Nephron (organoid): Measurements from ENCODE around the gene DNM1.
"Not testable (repeated sequence)": the region's sequence is repeated elsewhere in the genome, so short reads cannot be mapped to it uniquely, and the experiment has no call there.

ENCODE experiments used
- H3K27ac Mint-ChIP-seq, 3 experiments: 2 replicates each; pipeline ENCODE4 v1.8.0; 2020; ENCODE audit warnings: mixed read lengths in 3 of 3, mild to moderate bottlenecking in 2 of 3, moderate library complexity in 1 of 3
- H3K27me3 Mint-ChIP-seq: 2 replicates; pipeline ENCODE4 v1.8.0; 2021; ENCODE audit warnings: low read depth, mild to moderate bottlenecking, moderate library complexity, mixed read lengths
- H3K36me3 Mint-ChIP-seq: 2 replicates; pipeline ENCODE4 v1.8.0; 2020; ENCODE audit warnings: low read depth, mixed read lengths
- H3K4me1 Mint-ChIP-seq: 2 replicates; pipeline ENCODE4 v1.8.0; 2020; ENCODE audit warnings: mixed read lengths
- H3K4me3 Mint-ChIP-seq, 3 experiments: 2 replicates each; pipeline ENCODE4 v1.8.0; 2020; ENCODE audit warnings: mild to moderate bottlenecking in 3 of 3, mixed read lengths in 3 of 3, moderate library complexity in 2 of 3
- H3K9me3 Mint-ChIP-seq: 2 replicates; pipeline ENCODE4 v1.8.0; 2020; ENCODE audit warnings: mixed read lengths
- TF ChIP-seq, protein P1 (sequence below), 3 experiments: fragments of 200-600 bp; sonication (generic); IDR thresholded peaks; one replicate each; pipeline ENCODE4 v1.5.0; 2021; ENCODE audit warnings: antibody characterized with exemption in 3 of 3; ENCODE audit not compliant: unreplicated experiment in 3 of 3

The DNM1 gene

DNA sequence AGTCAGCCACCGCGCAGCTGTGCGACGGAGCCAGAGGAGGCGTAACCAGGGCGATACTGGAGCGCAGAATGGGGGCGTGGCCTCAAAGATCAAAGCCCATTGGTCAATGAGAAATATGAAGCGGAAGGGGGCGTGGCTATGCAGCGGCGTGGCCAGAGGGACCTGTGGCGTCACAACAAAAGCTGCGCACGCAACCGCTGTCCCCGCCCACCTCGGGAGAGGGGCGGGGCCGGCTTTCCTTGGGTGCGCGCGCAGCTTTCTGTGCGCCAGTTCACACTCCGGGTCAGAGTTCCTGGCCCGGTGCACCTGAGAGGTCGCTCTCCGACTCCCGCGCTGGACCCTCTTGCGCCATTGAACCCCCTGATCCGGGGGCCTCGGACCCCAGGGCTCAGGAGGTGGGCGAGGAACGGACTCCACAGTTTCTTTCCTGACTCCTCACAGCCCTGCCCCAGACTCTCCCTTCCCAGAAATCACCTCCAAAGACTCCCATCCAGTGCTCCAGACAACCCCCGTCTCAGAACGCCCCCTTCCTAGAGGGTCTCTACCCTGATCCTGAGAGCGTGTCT lies 72.9 kb downstream of the DNM1 start, which contains the start of gene SWI5:
Gene SWI5 (plus strand): TSS at position 269 of the 566 bp plus-strand sequence.
- Mint-ChIP-seq H3K27ac (peak within 1 kb of the TSS; percentile 92 to 97 (median 96)), H3K27me3 (peaks cover 4% of the 10 kb centered on the region), H3K9me3 (no peaks in the 10 kb centered on the region), H3K4me3 (peak within 1 kb of the TSS; percentile 96 to 98 (median 98)), H3K4me1 (peaks cover 40% of the 10 kb centered on the region), H3K36me3 (peaks cover 17% of the 10 kb centered on the region)
- TF ChIP-seq, protein P1, sequence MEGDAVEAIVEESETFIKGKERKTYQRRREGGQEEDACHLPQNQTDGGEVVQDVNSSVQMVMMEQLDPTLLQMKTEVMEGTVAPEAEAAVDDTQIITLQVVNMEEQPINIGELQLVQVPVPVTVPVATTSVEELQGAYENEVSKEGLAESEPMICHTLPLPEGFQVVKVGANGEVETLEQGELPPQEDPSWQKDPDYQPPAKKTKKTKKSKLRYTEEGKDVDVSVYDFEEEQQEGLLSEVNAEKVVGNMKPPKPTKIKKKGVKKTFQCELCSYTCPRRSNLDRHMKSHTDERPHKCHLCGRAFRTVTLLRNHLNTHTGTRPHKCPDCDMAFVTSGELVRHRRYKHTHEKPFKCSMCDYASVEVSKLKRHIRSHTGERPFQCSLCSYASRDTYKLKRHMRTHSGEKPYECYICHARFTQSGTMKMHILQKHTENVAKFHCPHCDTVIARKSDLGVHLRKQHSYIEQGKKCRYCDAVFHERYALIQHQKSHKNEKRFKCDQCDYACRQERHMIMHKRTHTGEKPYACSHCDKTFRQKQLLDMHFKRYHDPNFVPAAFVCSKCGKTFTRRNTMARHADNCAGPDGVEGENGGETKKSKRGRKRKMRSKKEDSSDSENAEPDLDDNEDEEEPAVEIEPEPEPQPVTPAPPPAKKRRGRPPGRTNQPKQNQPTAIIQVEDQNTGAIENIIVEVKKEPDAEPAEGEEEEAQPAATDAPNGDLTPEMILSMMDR (IDR thresholded peaks at IDR 0.05; ENCODE audit: unreplicated experiment in 3 of 3) = no peak

DNA sequence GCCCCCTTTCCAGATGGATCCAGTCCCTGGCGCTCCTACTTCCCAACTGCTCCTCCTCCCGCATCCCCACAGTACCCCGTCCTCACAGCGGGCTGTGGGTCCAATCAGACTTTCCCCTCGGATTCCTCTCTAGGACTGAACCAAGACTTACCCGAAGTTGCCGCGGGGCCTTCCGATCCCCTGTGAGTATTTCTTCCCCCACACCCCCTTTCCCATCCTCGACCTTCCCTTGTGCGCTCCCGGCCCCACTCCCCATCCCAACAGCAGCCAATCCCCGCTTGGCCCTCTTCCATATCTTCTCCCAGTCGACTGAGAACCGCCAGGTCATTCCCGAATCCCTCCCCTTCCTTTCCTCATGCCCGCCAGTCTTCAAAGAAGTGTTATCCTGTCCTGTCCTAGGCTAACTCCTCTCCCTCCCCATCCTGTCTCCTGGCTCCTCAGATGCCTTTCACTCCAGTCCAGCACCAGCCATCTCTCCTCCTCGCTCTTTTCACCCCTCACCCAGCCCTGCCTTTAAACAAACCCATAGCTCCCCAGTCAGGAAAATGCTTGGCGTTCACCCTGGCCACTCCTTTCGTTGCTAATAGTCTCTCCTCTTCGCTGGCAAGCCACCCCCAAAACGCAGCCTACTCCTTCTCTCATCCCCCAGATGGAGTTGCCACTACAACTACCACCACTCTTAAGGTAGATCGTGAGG lies 73.5 kb downstream of the DNM1 start:
- H3K4me3 Mint-ChIP-seq = peak overlapping the region; percentile 96 to 98 (median 98)
- peaks cover 16% of the 10 kb centered on the region for H3K36me3 Mint-ChIP-seq
- TF ChIP-seq, protein P1 (IDR thresholded peaks at IDR 0.05; ENCODE audit: unreplicated experiment in 3 of 3) = no peak
- peaks cover 44% of the 10 kb centered on the region for H3K4me1 Mint-ChIP-seq
- peak overlapping the region; percentile 92 to 97 (median 96) for H3K27ac Mint-ChIP-seq
- peaks cover 4% of the 10 kb centered on the region for H3K27me3 Mint-ChIP-seq
- H3K9me3 Mint-ChIP-seq = no peaks in the 10 kb centered on the region

DNA sequence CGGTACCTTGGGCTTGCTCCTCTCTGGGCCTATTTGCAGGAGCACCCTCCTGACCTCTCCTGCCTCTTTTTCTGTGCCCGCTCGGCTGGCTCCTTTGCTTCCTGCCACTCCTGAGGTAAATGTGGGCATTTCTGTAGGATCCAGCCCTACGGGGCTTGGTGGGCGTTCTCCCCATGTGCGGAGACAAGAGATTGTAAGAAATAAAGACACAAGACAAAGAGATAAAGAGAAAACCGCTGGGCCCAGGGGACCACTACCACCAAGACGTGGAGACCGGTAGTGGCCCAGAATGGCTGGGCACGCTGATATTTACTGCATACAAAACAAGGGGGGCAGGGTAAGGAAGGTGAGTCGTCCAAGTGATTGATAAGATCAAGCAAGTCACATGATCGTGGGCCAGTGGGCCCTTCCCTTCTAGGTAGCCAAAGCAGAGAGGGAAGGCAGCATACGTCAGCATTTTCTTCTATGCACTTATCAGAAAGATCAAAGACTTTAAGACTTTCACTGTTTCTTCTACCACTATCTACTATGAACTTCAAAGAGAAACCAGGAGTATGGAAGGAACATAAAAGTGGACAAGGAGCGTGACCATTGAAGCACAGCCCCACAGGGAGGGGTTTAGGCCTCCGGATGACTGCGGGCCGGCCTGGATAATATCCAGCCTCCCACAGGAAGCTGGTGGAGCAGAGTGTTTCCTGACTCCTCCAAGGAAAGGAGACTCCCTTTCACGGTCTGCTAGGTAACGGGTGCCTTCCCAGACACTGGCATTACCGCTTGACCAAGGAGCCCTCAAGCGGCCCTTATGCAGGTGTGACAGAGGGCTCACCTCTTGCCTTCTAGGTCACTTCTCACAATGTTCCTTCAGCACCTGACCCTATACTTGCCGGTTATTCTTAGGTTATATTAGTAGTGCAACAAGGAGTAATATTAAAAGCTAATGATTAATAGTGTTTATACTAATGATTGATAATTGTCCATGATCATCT lies 76.2 kb downstream of the DNM1 start:
- H3K36me3 Mint-ChIP-seq, H3K27me3 Mint-ChIP-seq, H3K9me3 Mint-ChIP-seq: not testable (repeated sequence)
- Mint-ChIP-seq H3K4me1 (peaks cover 37% of the 10 kb centered on the region), H3K27ac (peak overlapping the region; percentile 80 to 95 (median 88)), H3K4me3 (peak overlapping the region; percentile 59 to 83 (median 83))

DNA sequence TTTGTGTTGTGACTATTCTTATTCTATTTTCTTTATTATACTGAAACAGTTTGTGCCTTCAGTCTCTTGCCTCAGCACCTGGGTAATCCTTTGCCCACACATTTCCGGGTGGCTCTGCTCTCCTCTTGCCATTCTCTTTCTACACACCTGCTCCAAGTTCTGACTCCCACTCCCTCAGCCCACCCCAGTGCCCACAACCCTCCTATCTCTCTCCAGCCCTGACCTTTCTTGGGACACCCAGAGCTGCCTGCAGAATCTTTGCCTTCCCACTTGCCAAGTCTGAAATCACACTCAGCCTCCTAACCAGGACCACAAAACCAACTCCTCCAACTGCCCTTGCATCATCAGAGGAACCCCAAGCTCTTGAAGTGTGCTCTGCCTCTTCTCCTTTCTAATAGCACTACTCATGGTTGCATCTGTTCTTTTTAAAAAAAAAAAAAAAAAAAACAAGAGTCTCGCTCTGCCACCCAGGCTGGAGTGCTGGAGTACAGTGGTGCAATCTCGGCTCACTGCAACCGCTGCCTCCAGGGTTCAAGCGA lies 77.0 kb downstream of the DNM1 start:
- H3K27ac Mint-ChIP-seq = peak overlapping the region; percentile 80 to 95 (median 88)
- TF ChIP-seq, protein P1 (IDR thresholded peaks at IDR 0.05; ENCODE audit: unreplicated experiment in 3 of 3) = no peak

DNA sequence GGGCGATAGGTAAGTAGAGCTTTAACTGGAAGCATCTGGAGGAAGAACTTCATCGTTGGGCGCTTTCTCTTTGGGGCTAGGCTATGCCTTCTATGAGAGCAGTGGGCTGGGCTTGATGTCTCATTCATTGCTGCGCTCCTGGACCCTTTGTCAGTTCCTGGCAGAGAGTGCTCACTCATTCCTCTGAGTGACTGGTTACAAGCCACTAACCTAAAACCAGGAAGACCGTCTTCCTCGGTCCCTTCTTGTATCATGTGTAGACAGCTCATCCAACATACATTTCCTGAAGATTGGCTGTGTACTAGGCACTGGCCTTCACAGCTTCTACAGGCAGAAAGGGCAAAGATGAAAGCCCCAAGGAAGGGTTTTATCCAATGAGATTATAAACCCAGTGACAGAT lies 79.3 kb downstream of the DNM1 start:
- H3K9me3 Mint-ChIP-seq = no peaks in the 10 kb centered on the region
- no peak overlapping the region for H3K4me3 Mint-ChIP-seq
- H3K27ac Mint-ChIP-seq = no peak overlapping the region
- TF ChIP-seq, protein P1 (IDR thresholded peaks at IDR 0.05; ENCODE audit: unreplicated experiment in 3 of 3) = no peak
- H3K36me3 Mint-ChIP-seq = peaks cover 10% of the 10 kb centered on the region
- peaks cover 4% of the 10 kb centered on the region for H3K27me3 Mint-ChIP-seq
- peaks cover 27% of the 10 kb centered on the region for H3K4me1 Mint-ChIP-seq

More for the DNA sequence above, 77.0 kb downstream of the DNM1 start:
- Mint-ChIP-seq H3K27me3 (peaks cover 4% of the 10 kb centered on the region), H3K36me3 (peaks cover 6% of the 10 kb centered on the region), H3K9me3 (no peaks in the 10 kb centered on the region), H3K4me3 (peak overlapping the region; percentile 59 to 83 (median 83)), H3K4me1 (peaks cover 31% of the 10 kb centered on the region)
